Stimulated activated CD8-positive, alpha-beta memory T cell treated with anti-CD3 and anti-CD28 coated beads, Interleukin-7, amount 100 ng/mL, for 24 hours (primary cell): ENCODE measurements around the gene GP2.

Experiments
- DNase-seq: peaks from one replicate; pipeline ENCODE4 v3.0.0-alpha.2; 2020; ENCODE audit warnings: low read depth

GP2 gene

DNA sequence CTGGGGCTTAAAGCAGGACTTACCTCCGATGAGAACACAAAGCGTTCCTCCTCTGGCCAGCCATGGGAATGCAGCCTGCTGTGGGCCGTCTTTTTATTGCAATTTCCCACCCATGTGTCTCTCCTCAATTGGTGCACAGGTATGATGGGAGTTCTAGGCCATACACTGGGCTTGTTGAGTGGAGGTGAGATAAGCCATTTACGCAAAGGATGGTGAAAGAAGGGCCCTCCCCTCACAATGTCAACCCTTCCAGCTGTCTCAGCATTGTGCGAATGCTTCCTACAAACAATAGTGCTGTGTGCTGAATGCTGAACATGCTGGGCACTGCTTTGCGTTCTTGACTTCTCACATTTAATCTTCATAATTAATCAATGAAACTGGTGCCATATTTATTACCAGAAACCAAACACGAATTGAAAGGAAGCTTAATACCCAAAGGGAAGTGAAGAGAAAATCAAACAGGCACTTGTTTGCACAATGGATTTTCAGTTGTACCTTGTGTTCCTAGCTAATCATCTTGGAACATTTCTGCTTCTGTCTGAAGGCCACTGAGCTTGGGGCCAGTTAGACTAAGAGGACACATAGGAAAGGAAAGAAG, at the start of gene GP2:
TSS of gene GP2 (minus strand) at position 70 of the 598 bp plus-strand sequence. CDS start 1,082 bp downstream, outside the sequence.
- no peak for DNase-seq

DNA sequence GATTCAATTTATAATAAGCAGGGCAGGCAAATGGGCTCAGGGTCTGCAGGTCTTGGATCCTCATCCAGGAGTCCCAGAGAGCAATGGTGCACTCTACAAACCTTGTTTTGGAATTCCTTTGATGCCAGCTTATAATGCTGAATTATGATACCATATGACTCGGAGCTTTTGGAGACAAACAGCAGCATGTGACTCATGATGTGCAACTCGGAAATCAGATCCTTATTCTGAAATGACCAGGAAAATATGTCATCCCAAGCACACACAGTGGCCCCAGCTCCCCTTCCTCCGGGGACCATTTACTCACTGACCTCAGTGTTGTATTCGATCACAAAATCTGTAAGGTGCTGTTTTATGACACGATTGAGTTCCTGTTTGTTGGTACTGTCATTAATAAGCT, 45.4 kb upstream of the GP2 start:
- no peak for DNase-seq

DNA sequence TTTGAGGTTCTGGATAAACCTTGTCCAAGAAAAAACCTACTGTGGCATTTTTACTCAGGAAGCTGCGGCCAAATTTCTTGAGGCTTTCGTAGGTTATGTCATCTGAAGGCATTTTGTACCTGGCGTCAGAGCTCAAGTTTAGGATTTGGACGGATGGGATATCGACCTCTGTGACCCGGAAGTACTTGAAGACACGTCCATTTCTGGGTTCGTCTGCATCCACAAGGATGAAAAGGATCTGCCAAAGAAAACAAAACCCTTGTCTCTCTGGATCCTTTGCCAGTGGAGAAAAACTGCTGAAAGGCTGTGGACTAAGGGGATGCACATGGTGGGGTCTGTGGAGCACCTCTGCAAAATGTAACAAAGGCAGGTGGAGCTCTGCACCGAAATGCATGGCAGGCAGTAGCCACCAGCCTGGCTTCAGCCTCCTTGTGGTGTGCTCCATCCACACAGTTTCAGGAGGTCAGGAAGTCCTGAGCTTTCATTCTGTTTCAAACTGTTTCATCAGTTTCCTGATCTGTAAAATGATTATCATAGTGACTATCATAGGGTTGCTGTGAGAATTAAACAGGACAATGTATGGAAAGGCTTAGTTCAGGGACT, 42.2 kb upstream of the GP2 start:
- no peak for DNase-seq

DNA sequence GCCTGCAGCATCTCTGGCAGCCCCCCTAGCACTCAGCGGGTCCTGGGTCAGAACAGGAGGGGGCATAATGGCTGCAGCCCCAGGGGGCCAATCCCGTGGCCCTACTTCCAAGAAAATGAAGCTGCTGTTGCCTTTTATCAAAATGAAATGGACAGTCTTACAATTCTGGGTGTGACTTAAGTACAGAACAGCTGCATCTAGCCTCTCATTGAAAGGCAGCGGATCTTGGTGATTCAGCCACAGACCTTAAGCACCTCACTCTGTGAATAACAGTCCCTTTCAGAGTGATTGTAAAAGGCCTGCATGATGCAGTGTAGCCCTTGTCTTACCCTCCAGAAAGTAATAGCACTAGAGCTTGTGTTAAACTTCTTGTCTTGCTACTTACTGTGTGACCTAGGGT, 36.7 kb upstream of the GP2 start:
- no peak for DNase-seq

DNA sequence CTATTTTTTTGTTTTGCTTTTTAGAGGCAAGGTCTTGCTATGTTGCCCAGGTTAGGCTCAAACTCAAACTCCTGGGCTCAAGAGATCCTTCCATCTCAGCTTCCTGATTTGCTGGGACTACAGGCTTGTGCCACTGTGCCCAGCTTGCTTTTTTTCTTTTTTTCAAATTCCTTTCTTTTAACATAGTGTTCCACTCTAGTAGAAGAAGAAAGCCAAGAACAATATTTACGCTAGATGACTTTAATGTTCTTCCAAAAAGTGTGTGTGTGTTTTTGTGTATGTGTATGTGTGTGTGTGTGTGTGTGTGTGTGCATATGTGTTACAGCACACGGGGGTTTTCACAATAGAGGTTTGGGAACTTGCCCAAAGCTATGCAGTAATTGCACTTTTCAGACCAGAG, 35.9 kb upstream of the GP2 start:
- no peak for DNase-seq

DNA sequence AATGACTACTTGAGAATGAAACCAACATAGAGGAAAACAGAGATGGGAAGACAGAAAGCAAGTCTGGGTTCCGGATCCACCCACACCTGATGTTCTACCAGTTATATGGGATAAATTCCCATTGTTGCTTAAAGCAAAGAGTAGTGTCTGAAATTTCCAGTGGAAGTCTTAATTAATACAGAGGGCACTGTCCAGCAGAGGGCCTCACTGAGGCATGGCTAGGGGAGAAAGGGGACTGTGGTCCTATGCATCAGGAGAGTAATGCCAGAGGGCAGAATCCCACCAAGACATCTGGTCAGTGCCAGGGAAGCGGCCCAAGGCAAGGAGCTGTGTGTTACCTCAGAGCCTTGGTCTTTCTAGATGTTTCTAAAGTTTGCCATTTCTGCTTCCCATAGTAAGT, 32.7 kb upstream of the GP2 start:
- no peak for DNase-seq

DNA sequence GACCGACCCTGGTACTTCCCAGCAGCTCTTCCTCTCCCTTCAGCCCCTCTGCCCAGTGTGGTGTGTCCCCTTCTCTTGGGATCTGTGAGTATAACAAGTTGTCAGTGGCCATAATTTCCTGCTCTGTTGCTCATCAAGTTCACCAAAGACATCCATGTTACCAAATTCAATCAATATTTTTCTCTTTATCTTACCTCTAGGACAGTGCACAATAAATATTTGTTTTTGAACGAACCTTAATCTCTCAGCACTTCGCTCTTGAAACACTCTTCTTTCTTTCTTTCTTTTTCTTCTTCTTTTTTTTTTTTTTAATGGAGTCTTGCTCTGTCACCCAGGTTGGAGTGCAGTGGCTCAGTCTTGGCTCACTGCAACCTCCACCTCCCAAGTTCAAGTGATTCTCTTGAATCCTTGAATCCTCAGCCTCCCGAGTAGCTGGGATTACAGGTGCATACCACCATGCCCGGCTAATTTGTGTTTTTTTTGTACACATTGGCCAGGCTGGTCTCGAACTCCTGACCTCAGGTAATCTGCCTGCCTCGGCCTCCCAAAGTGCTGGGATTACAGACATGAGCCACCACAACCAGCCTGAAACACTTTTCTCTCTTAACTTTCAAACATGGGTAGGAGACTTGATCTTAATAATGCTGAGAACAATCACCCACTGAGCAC, 27.9 kb upstream of the GP2 start:
- no peak for DNase-seq

DNA sequence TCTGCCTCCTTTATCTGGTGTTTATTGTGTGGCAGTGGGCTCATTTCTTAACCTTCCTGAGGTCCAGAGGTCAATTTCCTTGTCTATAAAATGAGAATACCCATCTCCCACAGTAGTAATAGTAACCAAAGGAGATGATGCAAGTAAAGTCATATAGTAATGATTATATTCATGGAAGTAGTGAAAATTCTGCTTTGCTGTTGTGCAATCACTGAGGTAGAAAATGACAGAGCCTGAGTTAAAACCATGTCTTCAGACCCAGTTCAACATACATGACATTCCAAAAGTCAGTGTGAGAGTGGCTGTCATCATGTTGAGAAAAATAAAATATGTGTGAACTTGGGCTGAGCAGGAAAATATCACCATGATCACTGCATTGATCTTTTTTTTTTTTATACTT, 26.1 kb upstream of the GP2 start:
- DNase-seq, result no peak

DNA sequence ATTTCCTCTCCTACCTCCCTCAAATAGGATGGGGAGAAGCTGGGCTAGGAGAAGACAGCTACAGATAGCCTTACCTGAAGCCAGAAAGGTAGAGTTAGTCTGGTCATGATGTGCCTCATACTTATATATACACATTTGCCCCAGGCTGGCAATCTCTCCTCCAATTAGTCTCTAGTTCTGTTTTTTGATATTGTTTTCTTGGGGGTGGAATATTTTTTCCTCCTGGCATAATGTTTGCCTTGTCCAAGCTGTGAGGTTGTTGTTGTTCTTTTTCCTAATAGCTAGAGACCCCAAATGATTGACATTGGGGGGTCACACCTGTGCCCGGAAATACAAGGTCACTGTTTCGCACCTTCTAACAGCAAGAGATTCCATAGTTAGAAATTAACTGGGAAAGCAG, 25.3 kb upstream of the GP2 start, which contains the start of gene UMOD:
TSS of gene UMOD (minus strand) at position 101 of the 400 bp plus-strand sequence. CDS start 1,978 bp downstream, outside the sequence.
- no peak for DNase-seq

DNA sequence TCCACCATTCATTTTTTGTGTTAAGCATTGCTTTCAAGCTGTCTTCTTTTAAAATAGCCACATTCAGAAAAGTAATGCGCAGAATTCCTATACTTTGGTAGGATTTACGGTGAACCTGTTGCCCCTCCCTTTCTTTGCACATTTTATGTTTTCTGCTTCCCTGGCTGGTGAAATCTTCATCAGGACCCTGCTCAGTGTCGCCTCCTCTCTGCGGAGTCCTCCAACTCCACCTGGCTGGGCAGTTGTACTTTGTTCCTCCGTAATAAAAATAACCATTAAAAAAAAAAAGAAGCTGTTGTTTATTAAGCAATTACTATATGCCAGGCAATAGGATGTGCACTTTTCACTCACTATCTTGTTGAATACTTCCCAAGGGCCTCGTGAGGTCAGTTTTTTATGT, 22.3 kb upstream of the GP2 start:
- no peak for DNase-seq

DNA sequence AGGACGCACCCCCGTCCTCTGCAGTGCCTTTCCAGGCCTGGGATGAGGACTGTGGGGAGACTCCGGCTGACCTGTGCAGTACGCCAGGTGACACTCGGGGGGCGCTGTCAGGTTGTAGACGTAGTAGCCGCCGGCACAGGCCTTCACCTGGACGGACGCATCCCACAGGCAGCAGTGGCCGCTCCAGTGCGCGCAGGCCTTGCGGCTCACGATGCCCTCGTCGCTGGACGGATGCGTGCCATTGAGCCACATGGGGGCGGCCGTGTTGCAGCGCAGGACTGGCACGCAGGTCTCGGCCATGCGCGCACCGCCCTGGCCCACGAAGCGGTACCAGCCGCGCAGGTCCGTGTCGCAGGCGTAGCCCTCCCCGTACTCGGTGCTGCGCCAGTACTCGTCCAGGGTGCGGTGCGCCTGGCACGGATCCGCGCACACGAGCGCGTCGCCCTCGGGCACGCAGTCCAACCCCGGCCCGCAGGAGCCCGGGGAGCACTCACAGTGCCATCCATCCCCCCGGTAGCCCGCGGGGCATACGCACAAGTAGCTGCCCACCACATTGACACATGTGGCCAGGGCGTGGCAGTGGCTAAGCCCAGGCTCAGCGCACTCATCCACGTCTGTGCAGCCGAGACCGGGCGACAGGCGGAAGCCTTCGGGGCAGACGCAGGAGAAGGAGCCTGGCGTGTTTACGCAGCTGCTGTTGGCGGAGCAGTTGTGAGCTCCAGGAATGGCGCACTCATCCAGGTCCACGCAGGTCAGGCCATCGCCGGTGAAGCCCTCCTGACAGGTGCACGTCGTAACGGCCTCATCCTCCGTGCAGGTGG, 21.3 kb upstream of the GP2 start:
- DNase-seq, result no peak

DNA sequence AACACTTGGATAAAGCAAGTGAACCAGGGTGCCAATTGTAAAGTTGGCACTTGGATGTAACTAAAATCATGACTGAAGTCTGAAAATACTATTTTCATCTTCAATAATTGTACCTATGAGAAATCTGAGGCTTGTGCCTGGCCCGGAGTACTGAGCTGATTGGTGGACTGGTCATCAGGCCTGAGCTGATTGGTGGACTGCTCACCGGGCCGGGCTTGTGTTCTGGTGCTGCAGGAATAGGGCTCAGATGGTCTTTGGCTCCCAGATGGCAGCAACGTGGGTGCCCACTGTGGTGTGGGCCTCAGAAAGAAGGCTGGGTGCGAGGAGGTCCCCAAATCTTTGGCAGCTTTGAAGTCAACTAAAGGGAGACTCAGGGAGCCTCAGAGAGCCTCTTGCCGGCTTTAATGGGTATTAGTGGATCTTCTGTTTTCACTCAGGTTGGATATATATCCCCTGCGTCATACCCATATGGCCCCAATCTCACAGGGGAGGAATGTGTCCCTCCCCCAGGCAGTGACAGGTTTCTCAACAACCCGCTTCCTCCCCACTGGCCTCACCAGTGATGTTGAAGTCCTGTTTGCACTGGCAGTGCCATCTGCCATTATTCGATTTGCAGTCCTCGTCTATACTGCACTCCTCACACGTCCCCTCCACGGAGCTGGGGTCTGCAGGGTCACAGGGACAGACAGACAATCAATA, 20.5 kb upstream of the GP2 start:
- DNase-seq, result no peak

DNA sequence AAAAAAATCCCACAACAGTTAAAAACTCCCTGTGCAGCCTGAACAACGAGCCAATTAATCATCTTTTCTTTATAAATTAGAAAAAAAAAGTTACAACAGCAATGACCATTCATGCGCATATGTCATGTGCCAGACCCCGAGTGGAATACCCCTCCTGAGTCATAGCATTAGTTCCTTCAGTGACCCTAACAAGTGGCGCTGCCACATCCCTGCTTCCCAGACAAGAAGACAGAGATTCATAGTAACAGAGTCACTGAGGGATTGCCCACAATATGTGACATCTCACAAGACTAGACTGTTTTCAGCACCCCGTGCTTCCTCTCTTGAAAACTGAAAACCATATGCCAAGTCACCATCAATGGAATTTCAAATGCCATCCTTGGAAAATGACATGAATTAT, 17.3 kb upstream of the GP2 start:
- DNase-seq, result no peak

DNA sequence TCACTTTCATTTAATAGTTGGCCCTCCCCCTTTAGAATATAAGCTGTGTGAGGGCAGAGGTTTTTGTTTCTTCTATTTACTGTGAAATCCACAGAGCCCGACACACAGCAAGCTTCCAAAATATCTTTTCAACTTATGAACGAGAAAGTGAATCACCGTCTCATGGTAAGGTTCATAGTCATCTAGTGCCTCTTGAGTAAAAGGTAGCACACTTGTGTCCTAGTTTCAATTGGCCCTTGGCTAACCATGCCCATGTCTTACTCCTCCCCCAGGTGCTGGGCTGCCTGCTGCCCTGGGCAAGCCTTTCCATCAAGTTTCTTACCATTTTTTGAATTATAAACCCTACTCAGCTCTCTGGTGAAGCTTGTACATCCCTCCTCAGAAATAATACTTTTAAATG, 12.4 kb upstream of the GP2 start:
- no peak for DNase-seq

DNA sequence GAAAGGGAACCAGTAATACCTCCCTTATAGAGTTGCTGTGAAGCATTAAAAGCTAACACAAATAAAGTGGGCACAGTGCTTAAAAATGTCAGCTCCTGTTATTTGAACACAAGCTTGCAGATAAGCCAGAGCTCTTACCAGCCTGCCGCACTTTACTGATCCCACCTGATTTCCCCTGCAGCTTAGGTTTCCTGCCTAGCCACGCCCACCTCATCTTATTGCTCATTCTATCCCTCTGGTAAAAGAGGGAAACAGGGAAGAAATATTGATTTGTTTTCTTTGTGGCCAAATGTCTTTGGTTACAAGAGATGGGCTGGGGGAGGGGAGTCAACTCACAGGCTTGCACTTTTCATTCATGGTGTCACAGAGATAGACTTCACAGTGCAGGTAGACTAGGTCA, 9.6 kb upstream of the GP2 start:
- no peak for DNase-seq

DNA sequence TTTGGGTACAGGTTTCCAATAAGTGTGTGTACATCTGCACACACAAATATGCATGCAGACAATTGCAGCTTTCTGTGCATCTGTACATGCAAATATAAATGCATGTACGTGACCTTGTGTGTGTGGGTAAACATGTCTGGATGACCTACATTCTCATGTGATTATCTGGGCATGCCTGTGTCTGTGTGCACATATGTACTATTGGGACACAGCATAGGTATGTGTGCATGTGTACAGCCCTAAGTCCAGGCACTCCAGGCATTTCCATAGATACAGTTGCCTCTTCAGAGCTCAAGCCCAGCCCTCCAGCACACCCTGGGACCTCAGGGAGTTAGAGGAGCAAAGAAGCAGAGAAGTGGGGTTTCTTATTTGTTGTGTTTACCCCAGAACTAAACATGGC, 7.1 kb upstream of the GP2 start:
- DNase-seq, result no peak

DNA sequence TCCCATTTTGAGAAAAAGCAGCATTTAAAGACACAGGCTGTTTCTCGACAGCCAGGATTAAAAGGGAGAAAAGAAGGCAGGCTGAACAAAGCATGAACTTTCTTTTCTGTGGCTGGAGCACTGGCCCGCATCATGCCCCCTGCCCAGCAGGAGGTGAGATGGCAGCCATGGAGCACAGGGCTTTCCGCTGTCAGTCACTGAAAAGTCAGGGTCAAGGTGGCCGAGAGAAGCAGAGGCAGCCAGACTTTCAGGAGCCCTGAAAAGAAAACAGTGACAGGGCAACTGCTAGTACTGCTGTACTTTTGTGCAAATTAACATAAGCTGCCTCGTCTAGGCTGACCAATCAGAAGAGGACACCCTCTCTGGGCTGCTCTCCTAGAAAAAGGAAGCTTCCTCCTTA, 5.8 kb upstream of the GP2 start:
- no peak for DNase-seq

DNA sequence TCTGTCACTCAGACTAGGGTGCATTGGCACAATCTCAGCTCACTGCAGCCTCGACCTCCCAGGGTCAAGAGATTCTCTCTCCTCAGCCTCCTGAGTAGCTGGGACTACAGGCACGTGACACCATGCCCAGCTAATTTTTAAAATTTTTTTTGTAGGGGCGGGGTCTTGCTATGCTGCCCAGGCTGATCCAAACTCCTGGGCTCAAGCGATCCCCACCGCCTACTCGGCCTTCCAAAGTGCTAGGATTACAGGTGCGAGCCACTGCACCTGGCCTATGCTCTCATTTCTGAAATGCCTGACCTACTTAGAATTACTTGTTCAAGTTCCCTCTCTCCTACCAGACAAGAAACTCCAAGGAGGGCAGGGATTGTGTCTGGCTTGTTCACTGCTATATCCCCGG, 5.1 kb upstream of the GP2 start:
- DNase-seq, result no peak

DNA sequence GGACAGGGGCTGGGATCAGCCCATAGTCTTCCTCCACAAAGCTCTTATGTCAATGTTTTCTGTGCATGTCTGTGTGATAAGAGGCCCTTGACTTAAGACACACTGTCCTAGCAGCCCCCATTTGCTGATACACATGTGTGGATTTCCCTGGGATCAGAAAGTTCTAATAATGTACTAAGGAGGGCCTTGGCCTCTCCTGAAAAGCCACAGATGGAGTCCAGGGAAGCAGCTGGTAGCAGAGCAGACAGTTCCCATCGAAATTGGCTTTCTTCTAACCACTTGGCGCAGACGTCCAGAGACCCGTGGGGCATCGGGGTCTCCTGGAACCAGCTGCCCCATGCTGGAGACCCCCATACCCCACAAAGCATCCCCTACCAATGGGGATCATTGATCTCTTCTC, 4.3 kb upstream of the GP2 start:
- no peak for DNase-seq

DNA sequence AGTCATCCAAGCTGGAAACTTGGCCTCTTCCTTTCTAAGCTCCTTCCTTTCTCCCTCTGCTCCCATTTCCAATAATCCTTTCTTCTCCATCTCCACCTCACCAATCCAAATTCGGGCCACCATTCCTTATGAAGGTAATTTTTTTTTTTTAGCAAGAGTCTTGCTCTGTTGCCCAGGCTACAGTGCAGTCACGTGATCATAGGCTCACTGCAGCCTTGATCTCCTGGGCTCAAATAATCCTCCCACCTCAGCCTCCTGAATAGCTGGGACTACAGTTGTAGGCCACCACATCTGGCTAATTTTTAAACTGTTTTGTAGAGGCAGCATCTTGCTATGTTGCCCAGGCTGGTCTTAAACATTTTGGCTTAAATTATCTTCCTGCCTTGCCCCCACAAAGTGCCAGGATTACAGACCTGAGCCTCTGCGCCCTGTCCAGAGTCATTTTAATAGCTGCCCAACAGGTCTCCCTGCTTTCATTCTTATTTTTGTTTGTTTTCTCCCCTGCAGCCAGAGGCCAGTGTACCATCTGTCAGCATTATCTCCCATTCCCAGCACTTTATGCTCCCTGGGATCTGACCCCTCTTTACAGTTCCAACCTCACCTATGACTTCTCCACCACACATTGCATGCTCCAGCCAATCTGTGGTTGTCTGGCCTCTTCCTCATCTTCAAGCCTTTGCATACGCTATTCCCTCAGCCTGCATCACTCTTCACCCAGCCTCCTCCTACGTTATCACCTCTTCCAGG, 2.3 kb upstream of the GP2 start:
- no peak for DNase-seq

DNA sequence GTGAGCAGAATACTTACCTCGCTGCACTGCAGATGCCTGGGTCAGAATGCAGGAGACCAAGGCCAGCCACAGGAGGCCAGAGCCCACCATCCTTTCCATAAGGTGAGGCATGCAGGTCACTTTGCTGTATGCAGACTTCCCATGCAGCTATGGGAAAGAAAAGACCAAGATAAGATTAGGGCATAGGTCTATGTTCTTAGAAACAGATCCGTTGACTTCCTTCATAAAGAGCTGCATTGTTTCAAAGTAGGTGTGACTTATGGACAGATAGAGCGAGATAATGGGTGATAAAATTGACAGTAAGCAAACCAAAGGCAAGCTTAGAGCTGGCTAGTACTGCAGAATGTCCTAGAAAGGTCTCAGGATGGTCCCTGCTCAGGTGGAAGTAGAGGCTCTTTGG, 992 bp downstream of the GP2 start:
- DNase-seq, result no peak

DNA sequence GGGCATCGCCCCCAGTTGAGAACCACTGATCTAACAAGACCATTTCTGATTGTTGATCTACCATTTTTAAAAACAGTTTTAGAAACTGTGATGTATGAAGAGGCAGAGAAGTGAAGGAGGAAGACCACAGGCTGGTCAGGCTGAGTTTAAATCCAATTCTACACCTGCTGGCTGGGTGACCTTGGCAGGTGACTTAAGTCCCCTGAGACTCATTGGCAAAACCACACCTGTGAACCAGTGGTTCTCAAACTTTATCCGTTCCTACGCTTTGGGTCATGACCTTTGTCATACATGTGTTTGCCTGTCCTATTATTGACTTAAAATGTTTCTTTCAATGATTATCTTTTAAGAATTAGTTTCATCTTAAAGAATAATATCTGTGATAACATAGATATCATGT, 2.3 kb downstream of the GP2 start:
- no peak for DNase-seq
